Upper lobe of left lung (tissue), 6 donors: ENCODE results near the gene RENBP. TPM values are rescaled to one million over a fixed set of nuclear protein-coding genes. Genes with fewer than 3 reads are reported as not detected.

ENCODE experiments used
- ATAC-seq, 2 donors: fragments of 200-7000 bp; cut with Tn5 transposase; one replicate each; pipeline ENCODE4 v1.9.1; 2022; ENCODE audit warnings: mild to moderate bottlenecking in 2 of 2, moderate library complexity in 2 of 2; ENCODE audit not compliant: low FRiP score in 2 of 2
- DNase-seq, 2 donors: peaks; one replicate each; pipeline ENCODE4 v3.0.0-alpha.2; 2019 to 2020
- H3K27ac ChIP-seq, 4 donors: fragments of 200-600 bp; sonication (generic); one replicate each; pipeline ENCODE4 v1.5.1; 2016 to 2019
- H3K27me3 ChIP-seq, 4 donors: fragments of 200-600 bp; sonication (generic); one replicate each; pipeline ENCODE4 v1.5.1; 2017 to 2019
- H3K36me3 ChIP-seq, 4 donors: fragments of 200-600 bp; sonication (generic); one replicate each; pipeline ENCODE4 v1.5.1; 2016 to 2019
- H3K4me1 ChIP-seq, 4 donors: fragments of 200-600 bp; sonication (generic); one replicate each; pipeline ENCODE4 v1.5.1; 2018 to 2019
- H3K4me3 ChIP-seq, 4 donors: fragments of 200-600 bp; sonication (generic); one replicate each; pipeline ENCODE4 v1.5.1; 2017 to 2019; ENCODE audit warnings: mild to moderate bottlenecking in 2 of 4, moderate library complexity in 1 of 4
- H3K9me3 ChIP-seq, 4 donors: fragments of 200-600 bp; sonication (generic); one replicate each; pipeline ENCODE4 v1.5.1; 2018 to 2019
- CTCF ChIP-seq, 6 experiments: fragments of 450-650 bp in 4 of 6; fragments of 200-600 bp in 2 of 6; sonication (generic) in 2 of 6; IDR thresholded peaks; one replicate each; pipeline ENCODE4 v1.5.1; 2016 to 2019; ENCODE audit warnings: antibody characterized with exemption in 6 of 6
- EP300 ChIP-seq, 4 donors: sonication (generic); formaldehyde crosslinking; IDR thresholded peaks; one replicate each; pipeline ENCODE4 v1.5.1; 2017; ENCODE audit warnings: antibody characterized with exemption in 4 of 4, control low read depth in 2 of 4
- POLR2A ChIP-seq, 4 donors: fragments of 450-650 bp; IDR thresholded peaks; one replicate each; pipeline ENCODE4 v1.5.1; 2016 to 2017; ENCODE audit warnings: antibody characterized with exemption in 4 of 4, mild to moderate bottlenecking in 2 of 4
- POLR2AphosphoS5 ChIP-seq, 2 donors: sonication (generic); formaldehyde crosslinking; IDR thresholded peaks; one replicate each; pipeline ENCODE4 v1.5.1; 2017; ENCODE audit warnings: antibody characterized with exemption in 2 of 2
- WGBS, 2 donors: methylation state at CpG; one replicate each; pipeline ENCODE4 v1.1.5; 2017 to 2018; 5-methylcytosine and 5-hydroxymethylcytosine counted together
- total RNA-seq, 6 donors: library from RNA; depleted of rRNA in 4 of 6; stranded (reverse); fragments of >200 nt in 4 of 6; gene quantifications; one replicate each; pipeline versions ENCODE4 v1.1.0 to v1.2.1, GENCODE V29; 2016 to 2021
- donor health status: DM: no; HTN: no; CAD: no; lungs with moderate emphysema.
- donor health status: DM: no; HTN: yes; CAD: no; lungs with severe emphysema.

The RENBP gene
- total RNA-seq, 6 donors from 2014 or later, result 32.8 to 81.7 (median 54.5) TPM

GRCh38 chrX:153933748-153934147 is 10.7 kb downstream of the RENBP start:
- no peak for DNase-seq
- ATAC-seq, result no peak
- Histone ChIP-seq H3K27ac (peak overlapping the region; percentile 60 to 76 (median 70)), H3K9me3 (no peaks in the 10 kb centered on the region), H3K27me3 (no peaks in the 10 kb centered on the region), H3K4me3 (peak overlapping the region; percentile 60 to 78 (median 73)), H3K36me3 (peaks cover 0 to 33% (median 11%) of the 10 kb centered on the region in 4 donors), H3K4me1 (peaks cover 8 to 43% (median 19%) of the 10 kb centered on the region in 4 donors)
- 0 to 54% methylated on average over 1 to 7 of the region's 7 CpGs for WGBS, 2 donors
- TF ChIP-seq POLR2A (IDR thresholded peaks at IDR 0.05) (no peak), EP300 (IDR thresholded peaks at IDR 0.05) (no peak), CTCF (IDR thresholded peaks at IDR 0.05) (no peak), POLR2AphosphoS5 (IDR thresholded peaks at IDR 0.05) (no peak)

GRCh38 chrX:153932220-153932915 is 12.1 kb downstream of the RENBP start:
- WGBS, 2 donors, result 89 to 92% methylated on average over 6 to 13 of the region's 13 CpGs
- ATAC-seq, result no peak
- peak overlapping the region in 1 of 4 donors; percentile 34 for H3K27ac ChIP-seq

GRCh38 chrX:153931748-153932147 is 12.7 kb downstream of the RENBP start:
- H3K4me3 ChIP-seq, result no peak overlapping the region
- no peak for ATAC-seq
- H3K4me1 ChIP-seq, result peaks cover 8 to 57% (median 29%) of the 10 kb centered on the region in 4 donors
- WGBS, 2 donors, result 93 to 94% methylated on average over 4 to 13 of the region's 13 CpGs
- TF ChIP-seq POLR2AphosphoS5 (IDR thresholded peaks at IDR 0.05), result no peak
- TF ChIP-seq EP300 (IDR thresholded peaks at IDR 0.05), result no peak
- TF ChIP-seq CTCF (IDR thresholded peaks at IDR 0.05), result no peak
- no peak for TF ChIP-seq POLR2A (IDR thresholded peaks at IDR 0.05)
- no peak for DNase-seq
- H3K27ac ChIP-seq, result peak overlapping the region in 2 of 4 donors; percentile 34 to 60
- H3K27me3 ChIP-seq, result no peaks in the 10 kb centered on the region
- peaks cover 0 to 33% (median 11%) of the 10 kb centered on the region in 4 donors for H3K36me3 ChIP-seq
- H3K9me3 ChIP-seq, result no peaks in the 10 kb centered on the region

More at GRCh38 chrX:153932220-153932915, 12.1 kb downstream of the RENBP start:
- TF ChIP-seq POLR2AphosphoS5 (IDR thresholded peaks at IDR 0.05), result no peak
- TF ChIP-seq POLR2A (IDR thresholded peaks at IDR 0.05), result no peak
- TF ChIP-seq CTCF (IDR thresholded peaks at IDR 0.05), result no peak
- TF ChIP-seq EP300 (IDR thresholded peaks at IDR 0.05), result no peak
- Histone ChIP-seq H3K36me3 (peaks cover 0 to 33% (median 11%) of the 10 kb centered on the region in 4 donors), H3K27me3 (no peaks in the 10 kb centered on the region), H3K9me3 (no peaks in the 10 kb centered on the region), H3K4me3 (no peak overlapping the region), H3K4me1 (peaks cover 8 to 51% (median 23%) of the 10 kb centered on the region in 4 donors)
- DNase-seq, result no peak

GRCh38 chrX:153931151-153931550 is 13.3 kb downstream of the RENBP start:
- Histone ChIP-seq H3K4me3 (no peak overlapping the region), H3K27ac (peak overlapping the region in 2 of 4 donors; percentile 34 to 60), H3K4me1 (peaks cover 8 to 63% (median 34%) of the 10 kb centered on the region in 4 donors), H3K9me3 (no peaks in the 10 kb centered on the region), H3K27me3 (no peaks in the 10 kb centered on the region), H3K36me3 (peaks cover 0 to 33% (median 11%) of the 10 kb centered on the region in 4 donors)
- no peak for DNase-seq
- ATAC-seq, result no peak
- WGBS, 2 donors, result 90 to 95% methylated on average over 2 to 8 of the region's 8 CpGs
- no peak for TF ChIP-seq POLR2AphosphoS5 (IDR thresholded peaks at IDR 0.05)

GRCh38 chrX:153930011-153930910 is 14.2 kb downstream of the RENBP start:
- DNase-seq (no peak), ATAC-seq (no peak)
- peaks cover 0 to 33% (median 11%) of the 10 kb centered on the region in 4 donors for H3K36me3 ChIP-seq
- no peaks in the 10 kb centered on the region for H3K9me3 ChIP-seq
- no peak overlapping the region for H3K4me3 ChIP-seq
- H3K27me3 ChIP-seq, result no peaks in the 10 kb centered on the region
- TF ChIP-seq POLR2AphosphoS5 (IDR thresholded peaks at IDR 0.05) (no peak), EP300 (IDR thresholded peaks at IDR 0.05) (no peak), CTCF (IDR thresholded peaks at IDR 0.05) (no peak), POLR2A (IDR thresholded peaks at IDR 0.05) (no peak)
- H3K4me1 ChIP-seq, result peaks cover 8 to 67% (median 33%) of the 10 kb centered on the region in 4 donors
- WGBS, 2 donors, result 88 to 93% methylated on average over 6 to 31 of the region's 31 CpGs
- H3K27ac ChIP-seq, result peak overlapping the region in 2 of 4 donors; percentile 60 to 71
